NB4 (cell line): ENCODE measurements around the gene DLG4.
A peak's percentile ranks its signal among the peaks of the same experiment; 100 is the strongest.

Experiments used
- MYC ChIP-seq: IDR thresholded peaks from 2 replicates; pipeline ENCODE4 v1.6.1; 2011; ENCODE audit warnings: low read depth, low read length
- POLR2A ChIP-seq: IDR thresholded peaks from 2 replicates; pipeline ENCODE4 v1.6.1; 2011; ENCODE audit warnings: mild to moderate bottlenecking; ENCODE audit not compliant: insufficient read length; ENCODE audit errors: extremely low read depth
- TF ChIP-seq, protein P1 (sequence below): IDR thresholded peaks from one replicate; pipeline ENCODE4 v1.5.1; 2012; ENCODE audit warnings: low read depth, low read length
- TF ChIP-seq, protein P2 (sequence below): IDR thresholded peaks from 2 replicates; pipeline ENCODE4 v1.6.1; 2011; ENCODE audit warnings: low read depth, low read length

GRCh38 chr17:7242717-7243452, 23.2 kb upstream of the DLG4 start:
- TF ChIP-seq, protein P1, sequence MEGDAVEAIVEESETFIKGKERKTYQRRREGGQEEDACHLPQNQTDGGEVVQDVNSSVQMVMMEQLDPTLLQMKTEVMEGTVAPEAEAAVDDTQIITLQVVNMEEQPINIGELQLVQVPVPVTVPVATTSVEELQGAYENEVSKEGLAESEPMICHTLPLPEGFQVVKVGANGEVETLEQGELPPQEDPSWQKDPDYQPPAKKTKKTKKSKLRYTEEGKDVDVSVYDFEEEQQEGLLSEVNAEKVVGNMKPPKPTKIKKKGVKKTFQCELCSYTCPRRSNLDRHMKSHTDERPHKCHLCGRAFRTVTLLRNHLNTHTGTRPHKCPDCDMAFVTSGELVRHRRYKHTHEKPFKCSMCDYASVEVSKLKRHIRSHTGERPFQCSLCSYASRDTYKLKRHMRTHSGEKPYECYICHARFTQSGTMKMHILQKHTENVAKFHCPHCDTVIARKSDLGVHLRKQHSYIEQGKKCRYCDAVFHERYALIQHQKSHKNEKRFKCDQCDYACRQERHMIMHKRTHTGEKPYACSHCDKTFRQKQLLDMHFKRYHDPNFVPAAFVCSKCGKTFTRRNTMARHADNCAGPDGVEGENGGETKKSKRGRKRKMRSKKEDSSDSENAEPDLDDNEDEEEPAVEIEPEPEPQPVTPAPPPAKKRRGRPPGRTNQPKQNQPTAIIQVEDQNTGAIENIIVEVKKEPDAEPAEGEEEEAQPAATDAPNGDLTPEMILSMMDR, result no peak
- TF ChIP-seq MYC, result peak; percentile 86
- no peak for TF ChIP-seq POLR2A
- TF ChIP-seq, protein P2, sequence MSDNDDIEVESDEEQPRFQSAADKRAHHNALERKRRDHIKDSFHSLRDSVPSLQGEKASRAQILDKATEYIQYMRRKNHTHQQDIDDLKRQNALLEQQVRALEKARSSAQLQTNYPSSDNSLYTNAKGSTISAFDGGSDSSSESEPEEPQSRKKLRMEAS, result peak; percentile 91
